ENCODE measurements around the gene RPL32. TPM values are rescaled to one million over a fixed set of nuclear protein-coding genes. Genes with fewer than 3 reads are reported as not detected.

RPL32 gene
- total and polyA plus RNA-seq, 9 of the 15 experiments (the other 6 are each of a cell fraction or from before 2014, with no cell fraction given), result 2,738 to 6,200 (median 4,286) TPM

GRCh38 chr3:12842469-12842868 is 1.1 kb upstream of the RPL32 start (continued):
- peak; percentile 81 for TF ChIP-seq USF1 (CRISPR knock-in tag; IDR thresholded peaks at IDR 0.05)
- peak; percentile 93 for TF ChIP-seq TOE1 (IDR thresholded peaks at IDR 0.05; ENCODE audit: borderline replicate concordance)
- TF ChIP-seq TOE1 (CRISPR knock-in tag; IDR thresholded peaks at IDR 0.05; ENCODE audit: borderline replicate concordance, low read depth), result no peak
- no peak for TF ChIP-seq KAT7 (CRISPR knock-in tag; IDR thresholded peaks at IDR 0.05; ENCODE audit: borderline replicate concordance)
- TF ChIP-seq POLR2AphosphoS5 (IDR thresholded peaks at IDR 0.05; ENCODE audit: control insufficient read depth, insufficient read depth, low read depth, low read length), result no peak
- peak; percentile 93 for TF ChIP-seq USF2 (CRISPR knock-in tag; IDR thresholded peaks at IDR 0.05)
- no peak for TF ChIP-seq ZNF766 (CRISPR knock-in tag; conservative IDR thresholded peaks at IDR 0.05)
- no peak for TF ChIP-seq RBM15 (IDR thresholded peaks at IDR 0.05; ENCODE audit: insufficient read depth, low read length)
- TF ChIP-seq TFE3 (CRISPR knock-in tag; IDR thresholded peaks at IDR 0.05), result peak; percentile 97
- 0 out of 2 replicates have a peak, but pooled peaks have one; percentile 28 for TF ChIP-seq NCOR1 (IDR thresholded peaks at IDR 0.05)
- TF ChIP-seq ZNF347 (CRISPR knock-in tag; IDR thresholded peaks at IDR 0.05; ENCODE audit: low read depth), result no peak
- TF ChIP-seq U2AF1 (optimal IDR thresholded peaks at IDR 0.05; ENCODE audit: low read depth, low read length), result no peak
- TF ChIP-seq TEAD1 (CRISPR knock-in tag; IDR thresholded peaks at IDR 0.05), result 0 out of 4 replicates have a peak, but pooled peaks of 1 of the 2 experiments have one; percentile 33
